ENCODE data around the gene DENND1A. TPM values are rescaled to one million over a fixed set of nuclear protein-coding genes. Genes with fewer than 3 reads are reported as not detected.

Gene DENND1A
- total RNA-seq, 1 experiment from 2014 or later: 50.1 TPM

DNA sequence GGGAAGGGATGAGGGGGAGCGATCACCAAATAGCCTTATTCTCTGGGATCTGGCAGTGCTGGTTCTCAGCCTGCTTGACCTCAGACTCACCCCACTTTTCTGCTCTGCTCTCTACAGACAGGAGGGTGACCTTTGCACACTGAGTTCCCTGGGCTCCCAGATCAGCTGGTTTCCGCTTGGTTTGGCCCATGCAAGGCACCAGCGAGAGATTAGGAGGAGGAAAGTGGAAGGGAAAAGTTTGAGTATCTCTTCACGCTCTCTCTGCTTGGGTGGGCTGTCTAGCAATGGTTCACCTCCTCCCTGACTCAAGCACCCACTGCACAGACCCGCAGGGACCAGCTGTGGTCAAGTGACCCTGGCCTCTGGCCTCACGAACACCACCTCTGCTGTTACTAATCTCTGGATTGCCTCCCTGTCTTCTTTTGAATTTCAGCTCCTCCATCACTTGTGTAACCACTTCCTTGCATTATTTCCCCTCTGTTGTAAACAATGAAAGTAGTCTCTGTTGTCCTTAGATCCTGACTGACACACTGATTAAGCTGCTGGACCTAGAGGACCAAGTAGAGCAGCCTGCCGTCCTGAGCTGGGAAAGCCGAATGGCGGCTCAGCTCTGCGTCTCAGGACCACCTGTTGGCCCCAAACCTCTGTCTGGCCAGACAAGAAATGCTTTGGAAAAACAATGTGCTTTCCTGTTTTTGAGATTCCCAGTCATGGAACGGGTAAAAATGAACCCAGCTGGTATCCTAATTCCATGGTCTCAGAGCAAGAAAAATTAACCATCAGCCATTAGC lies 387.3 kb downstream of the DENND1A start:
- Histone ChIP-seq H4K20me1 (ENCODE audit: insufficient read depth, low read depth, low read length) (0 out of 2 replicates have a peak, but pooled peaks cover 3% of the 10 kb centered on the region), H3K36me3 (ENCODE audit: insufficient read depth, low read length) (no peaks in the 10 kb centered on the region), H3K4me3 (ENCODE audit: low read length) (no peak overlapping the region), H3K9ac (ENCODE audit: low read length) (no peak overlapping the region), H2AFZ (ENCODE audit: low read length) (no peak overlapping the region), H3K79me2 (ENCODE audit: low read length) (no peaks in the 10 kb centered on the region), H3K27ac (ENCODE audit: low read length) (no peak overlapping the region), H3K27me3 (ENCODE audit: low read length) (no peaks in the 10 kb centered on the region), H3K4me2 (ENCODE audit: low read depth, low read length, poor library complexity, severe bottlenecking) (no peak overlapping the region), H3K9me3 (ENCODE audit: low read length) (no peaks in the 10 kb centered on the region), H3K4me1 (ENCODE audit: low read length) (no peaks in the 10 kb centered on the region), H3K9me2 (replicated peaks; ENCODE audit: insufficient read depth, low read length) (no peaks in the 10 kb centered on the region)
- DNase-seq: no peak

DNA sequence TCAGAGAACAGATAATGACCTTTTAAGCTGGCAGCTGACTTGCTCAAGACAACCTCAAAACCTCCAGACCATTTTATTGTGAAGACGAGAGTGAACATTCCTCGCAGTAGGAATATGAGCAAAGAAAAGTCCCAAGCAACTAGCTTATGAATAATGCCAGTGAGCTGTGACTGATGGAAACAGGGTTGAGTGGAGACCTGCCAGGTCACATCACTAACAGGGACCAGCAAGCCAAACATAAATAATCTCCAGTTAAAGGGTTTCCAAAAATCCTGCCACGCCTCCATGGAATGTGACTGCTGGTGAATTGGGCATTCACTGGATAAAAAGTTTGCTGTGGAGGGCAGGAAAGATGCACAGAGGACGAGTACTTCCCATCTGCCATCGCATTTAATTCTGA lies 388.5 kb downstream of the DENND1A start:
- DNase-seq: no peak
- Histone ChIP-seq H2AFZ (ENCODE audit: low read length) (no peak overlapping the region), H3K79me2 (ENCODE audit: low read length) (no peaks in the 10 kb centered on the region), H3K9ac (ENCODE audit: low read length) (no peak overlapping the region), H3K27me3 (ENCODE audit: low read length) (no peaks in the 10 kb centered on the region), H3K9me2 (replicated peaks; ENCODE audit: insufficient read depth, low read length) (no peaks in the 10 kb centered on the region), H3K36me3 (ENCODE audit: insufficient read depth, low read length) (no peaks in the 10 kb centered on the region), H3K9me3 (ENCODE audit: low read length) (no peaks in the 10 kb centered on the region), H3K4me2 (ENCODE audit: low read depth, low read length, poor library complexity, severe bottlenecking) (no peak overlapping the region), H3K4me1 (ENCODE audit: low read length) (no peaks in the 10 kb centered on the region), H4K20me1 (ENCODE audit: insufficient read depth, low read depth, low read length) (0 out of 2 replicates have a peak, but pooled peaks cover 3% of the 10 kb centered on the region), H3K4me3 (ENCODE audit: low read length) (no peak overlapping the region), H3K27ac (ENCODE audit: low read length) (no peak overlapping the region)

DNA sequence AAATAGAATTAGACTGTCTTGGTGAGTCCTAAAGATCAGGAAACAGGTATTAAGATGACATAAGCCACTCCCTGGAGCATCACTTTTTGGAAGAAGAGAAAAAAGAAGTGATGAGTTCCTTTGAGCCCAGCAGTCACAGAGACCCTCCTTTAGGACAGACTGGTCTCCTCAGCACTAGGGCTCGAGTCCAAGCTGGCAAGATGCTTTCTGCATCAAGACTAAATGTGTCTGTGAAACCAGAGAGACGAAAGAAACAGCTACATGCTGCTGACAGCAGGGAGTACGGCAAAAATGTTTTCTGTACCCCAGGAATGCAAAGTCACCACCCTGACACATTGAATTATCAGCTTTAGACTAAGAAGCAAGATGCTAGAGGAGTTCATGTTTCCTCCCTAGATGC lies 389.5 kb downstream of the DENND1A start:
- Histone ChIP-seq H3K4me1 (ENCODE audit: low read length) (no peaks in the 10 kb centered on the region), H3K9me2 (replicated peaks; ENCODE audit: insufficient read depth, low read length) (no peaks in the 10 kb centered on the region), H3K4me2 (ENCODE audit: low read depth, low read length, poor library complexity, severe bottlenecking) (no peak overlapping the region), H3K4me3 (ENCODE audit: low read length) (no peak overlapping the region), H3K27ac (ENCODE audit: low read length) (no peak overlapping the region), H3K36me3 (ENCODE audit: insufficient read depth, low read length) (no peaks in the 10 kb centered on the region), H3K9ac (ENCODE audit: low read length) (no peak overlapping the region), H2AFZ (ENCODE audit: low read length) (no peak overlapping the region), H3K27me3 (ENCODE audit: low read length) (no peaks in the 10 kb centered on the region), H3K9me3 (ENCODE audit: low read length) (no peaks in the 10 kb centered on the region), H4K20me1 (ENCODE audit: insufficient read depth, low read depth, low read length) (0 out of 2 replicates have a peak, but pooled peaks cover 3% of the 10 kb centered on the region), H3K79me2 (ENCODE audit: low read length) (no peaks in the 10 kb centered on the region)
- DNase-seq: no peak

GRCh38 chr9:123537809-123538208 lies 392.1 kb downstream of the DENND1A start:
- Histone ChIP-seq H3K4me3 (ENCODE audit: low read length) (no peak overlapping the region), H3K9ac (ENCODE audit: low read length) (no peak overlapping the region), H2AFZ (ENCODE audit: low read length) (no peak overlapping the region), H3K36me3 (ENCODE audit: insufficient read depth, low read length) (no peaks in the 10 kb centered on the region), H3K4me1 (ENCODE audit: low read length) (no peaks in the 10 kb centered on the region), H3K9me3 (ENCODE audit: low read length) (no peaks in the 10 kb centered on the region), H4K20me1 (ENCODE audit: insufficient read depth, low read depth, low read length) (0 out of 2 replicates have a peak, but pooled peaks cover 3% of the 10 kb centered on the region), H3K9me2 (replicated peaks; ENCODE audit: insufficient read depth, low read length) (no peaks in the 10 kb centered on the region), H3K79me2 (ENCODE audit: low read length) (no peaks in the 10 kb centered on the region), H3K27ac (ENCODE audit: low read length) (no peak overlapping the region), H3K27me3 (ENCODE audit: low read length) (no peaks in the 10 kb centered on the region), H3K4me2 (ENCODE audit: low read depth, low read length, poor library complexity, severe bottlenecking) (no peak overlapping the region)
- DNase-seq: no peak

DNA sequence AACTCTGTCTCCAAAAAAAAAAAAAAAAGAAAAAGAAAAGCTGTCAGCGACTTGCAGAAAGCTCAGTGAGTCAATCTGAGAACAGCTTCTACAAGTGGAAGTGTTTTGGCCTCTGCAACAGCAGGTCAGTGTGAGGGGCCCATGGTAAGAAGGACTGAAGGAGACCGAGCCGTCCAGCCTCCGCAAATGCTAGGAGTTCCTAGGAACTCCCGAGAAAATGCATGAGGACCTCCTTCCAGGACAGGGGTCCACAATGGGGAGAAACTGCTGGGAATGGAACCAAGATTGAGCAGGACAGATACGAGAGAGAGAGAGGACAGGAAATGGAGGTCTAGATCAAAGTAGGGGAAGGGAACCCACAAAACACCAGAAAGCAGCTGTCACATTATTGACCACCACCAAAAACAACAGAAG lies 393.5 kb downstream of the DENND1A start:
- H3K9ac ChIP-seq (ENCODE audit: low read length): no peak overlapping the region
- H3K27me3 ChIP-seq (ENCODE audit: low read length): no peaks in the 10 kb centered on the region
- H3K27ac ChIP-seq (ENCODE audit: low read length): no peak overlapping the region
- no peaks in the 10 kb centered on the region for H3K4me1 ChIP-seq (ENCODE audit: low read length)
- DNase-seq: no peak
- H4K20me1 ChIP-seq (ENCODE audit: insufficient read depth, low read depth, low read length): 0 out of 2 replicates have a peak, but pooled peaks cover 3% of the 10 kb centered on the region
- H3K4me2 ChIP-seq (ENCODE audit: low read depth, low read length, poor library complexity, severe bottlenecking): no peak overlapping the region
- no peaks in the 10 kb centered on the region for H3K79me2 ChIP-seq (ENCODE audit: low read length)
- no peaks in the 10 kb centered on the region for H3K9me3 ChIP-seq (ENCODE audit: low read length)
- H2AFZ ChIP-seq (ENCODE audit: low read length): no peak overlapping the region
- H3K36me3 ChIP-seq (ENCODE audit: insufficient read depth, low read length): no peaks in the 10 kb centered on the region
- H3K9me2 ChIP-seq (replicated peaks; ENCODE audit: insufficient read depth, low read length): no peaks in the 10 kb centered on the region
- no peak overlapping the region for H3K4me3 ChIP-seq (ENCODE audit: low read length)

DNA sequence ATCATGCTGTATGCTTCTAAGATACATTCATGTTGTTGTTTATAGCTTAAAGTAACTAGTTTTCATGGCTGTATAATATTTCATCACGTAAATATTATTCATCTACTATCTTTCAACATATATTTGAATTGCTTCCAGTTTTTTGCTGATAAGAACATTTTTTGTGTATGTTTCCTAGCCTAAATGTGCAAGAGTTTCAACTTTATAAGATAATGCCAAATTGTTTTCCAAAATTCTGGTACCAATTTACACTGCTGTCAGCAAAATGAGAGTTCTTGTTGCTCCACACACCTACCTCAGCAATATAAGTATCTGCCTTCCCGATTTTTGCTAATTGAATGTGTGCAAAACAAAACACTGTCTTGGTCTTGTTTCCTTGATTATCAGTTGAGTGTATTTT lies 395.6 kb downstream of the DENND1A start:
- no peaks in the 10 kb centered on the region for H3K4me1 ChIP-seq (ENCODE audit: low read length)
- H4K20me1 ChIP-seq (ENCODE audit: insufficient read depth, low read depth, low read length): no peaks in the 10 kb centered on the region
- H3K9ac ChIP-seq (ENCODE audit: low read length): no peak overlapping the region
- no peaks in the 10 kb centered on the region for H3K79me2 ChIP-seq (ENCODE audit: low read length)
- no peak overlapping the region for H3K4me3 ChIP-seq (ENCODE audit: low read length)
- H3K36me3 ChIP-seq (ENCODE audit: insufficient read depth, low read length): no peaks in the 10 kb centered on the region
- H3K9me2 ChIP-seq (replicated peaks; ENCODE audit: insufficient read depth, low read length): no peaks in the 10 kb centered on the region
- DNase-seq: no peak
- H3K9me3 ChIP-seq (ENCODE audit: low read length): no peaks in the 10 kb centered on the region
- H3K27me3 ChIP-seq (ENCODE audit: low read length): no peaks in the 10 kb centered on the region
- H3K4me2 ChIP-seq (ENCODE audit: low read depth, low read length, poor library complexity, severe bottlenecking): no peak overlapping the region
- H2AFZ ChIP-seq (ENCODE audit: low read length): no peak overlapping the region
- H3K27ac ChIP-seq (ENCODE audit: low read length): no peak overlapping the region

DNA sequence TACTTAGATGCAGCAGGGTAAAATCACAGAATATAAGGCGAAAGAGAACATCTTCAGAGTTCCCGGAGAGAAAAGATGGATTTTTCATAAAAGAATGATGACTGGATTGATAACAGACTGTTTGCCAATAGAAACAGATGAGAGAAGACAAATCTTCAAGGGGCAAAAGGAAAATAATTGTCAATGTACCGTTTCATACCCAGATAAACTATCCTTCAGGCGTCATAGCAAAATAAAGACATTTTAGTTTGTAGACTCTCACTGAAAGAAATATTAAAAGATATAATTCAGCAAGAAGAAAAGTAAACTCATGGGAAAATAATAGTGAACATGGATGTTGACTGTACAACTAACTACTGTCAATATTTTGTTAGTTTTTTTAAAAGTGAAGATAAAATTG lies 399.7 kb downstream of the DENND1A start:
- H3K27me3 ChIP-seq (ENCODE audit: low read length): no peaks in the 10 kb centered on the region
- H3K36me3 ChIP-seq (ENCODE audit: insufficient read depth, low read length): no peaks in the 10 kb centered on the region
- no peak overlapping the region for H3K4me3 ChIP-seq (ENCODE audit: low read length)
- no peaks in the 10 kb centered on the region for H3K9me3 ChIP-seq (ENCODE audit: low read length)
- no peaks in the 10 kb centered on the region for H3K79me2 ChIP-seq (ENCODE audit: low read length)
- no peaks in the 10 kb centered on the region for H3K4me1 ChIP-seq (ENCODE audit: low read length)
- H3K9ac ChIP-seq (ENCODE audit: low read length): no peak overlapping the region
- H3K27ac ChIP-seq (ENCODE audit: low read length): no peak overlapping the region
- H2AFZ ChIP-seq (ENCODE audit: low read length): no peak overlapping the region
- no peaks in the 10 kb centered on the region for H4K20me1 ChIP-seq (ENCODE audit: insufficient read depth, low read depth, low read length)
- DNase-seq: no peak
- no peaks in the 10 kb centered on the region for H3K9me2 ChIP-seq (replicated peaks; ENCODE audit: insufficient read depth, low read length)
- no peak overlapping the region for H3K4me2 ChIP-seq (ENCODE audit: low read depth, low read length, poor library complexity, severe bottlenecking)

DNA sequence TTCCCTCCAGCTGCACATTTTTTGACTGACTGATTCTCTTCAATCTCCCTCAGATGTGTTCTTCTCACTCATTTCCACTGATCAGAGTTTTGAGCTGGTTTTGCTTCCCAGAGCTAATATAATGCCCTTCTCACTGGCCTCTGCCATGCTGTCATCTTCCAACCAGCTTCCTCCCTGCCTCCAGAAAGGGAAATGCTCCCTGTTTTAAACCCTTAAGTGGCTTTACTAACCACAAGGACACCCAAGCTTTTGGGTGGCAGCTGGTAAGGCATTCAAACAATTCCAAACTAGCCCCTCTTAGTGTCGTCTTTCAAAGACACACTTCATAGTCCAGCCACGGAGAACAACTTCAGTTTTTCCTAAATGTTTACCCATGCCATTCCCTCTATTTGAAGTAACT lies 401.4 kb downstream of the DENND1A start:
- no peak overlapping the region for H3K9ac ChIP-seq (ENCODE audit: low read length)
- no peak overlapping the region for H3K4me2 ChIP-seq (ENCODE audit: low read depth, low read length, poor library complexity, severe bottlenecking)
- no peaks in the 10 kb centered on the region; the same call in 1 of the 2 replicates for H4K20me1 ChIP-seq (ENCODE audit: insufficient read depth, low read depth, low read length)
- H3K9me3 ChIP-seq (ENCODE audit: low read length): no peaks in the 10 kb centered on the region
- no peaks in the 10 kb centered on the region for H3K36me3 ChIP-seq (ENCODE audit: insufficient read depth, low read length)
- no peaks in the 10 kb centered on the region for H3K79me2 ChIP-seq (ENCODE audit: low read length)
- no peak for DNase-seq
- H3K27ac ChIP-seq (ENCODE audit: low read length): no peak overlapping the region
- H3K4me1 ChIP-seq (ENCODE audit: low read length): peaks cover 15% of the 10 kb centered on the region
- H2AFZ ChIP-seq (ENCODE audit: low read length): no peak overlapping the region
- no peaks in the 10 kb centered on the region for H3K9me2 ChIP-seq (replicated peaks; ENCODE audit: insufficient read depth, low read length)
- no peak overlapping the region for H3K4me3 ChIP-seq (ENCODE audit: low read length)
- no peaks in the 10 kb centered on the region for H3K27me3 ChIP-seq (ENCODE audit: low read length)

All from Karpas-422 (cell line).